GM18861 (cell line): Measurements from ENCODE around the gene PRR12.
"Not testable (repeated sequence)": the region's sequence is repeated elsewhere in the genome, so short reads cannot be mapped to it uniquely, and the experiment has no call there.

ENCODE experiments used
- ATAC-seq: cut with Tn5 transposase; IDR thresholded peaks from one replicate; pipeline ENCODE4 v1.9.1; 2021; ENCODE audit not compliant: unreplicated experiment

Gene PRR12

DNA sequence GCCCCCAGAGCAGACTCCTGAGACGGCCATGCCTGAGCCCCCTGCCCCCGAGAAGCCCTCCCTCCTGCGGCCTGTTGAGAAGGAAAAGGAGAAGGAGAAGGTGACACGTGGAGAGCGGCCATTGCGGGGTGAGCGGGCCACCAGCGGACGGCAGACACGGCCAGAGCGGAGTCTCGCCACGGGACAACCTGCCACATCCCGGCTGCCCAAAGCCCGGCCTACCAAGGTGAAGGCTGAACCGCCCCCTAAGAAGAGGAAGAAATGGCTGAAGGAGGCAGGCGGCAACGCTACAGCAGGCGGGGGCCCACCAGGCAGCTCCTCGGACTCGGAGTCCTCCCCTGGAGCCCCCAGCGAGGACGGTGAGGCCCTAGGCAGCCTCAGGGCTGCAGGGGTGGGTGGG lies 24.9 kb downstream of the PRR12 start:
- ATAC-seq = no peak

DNA sequence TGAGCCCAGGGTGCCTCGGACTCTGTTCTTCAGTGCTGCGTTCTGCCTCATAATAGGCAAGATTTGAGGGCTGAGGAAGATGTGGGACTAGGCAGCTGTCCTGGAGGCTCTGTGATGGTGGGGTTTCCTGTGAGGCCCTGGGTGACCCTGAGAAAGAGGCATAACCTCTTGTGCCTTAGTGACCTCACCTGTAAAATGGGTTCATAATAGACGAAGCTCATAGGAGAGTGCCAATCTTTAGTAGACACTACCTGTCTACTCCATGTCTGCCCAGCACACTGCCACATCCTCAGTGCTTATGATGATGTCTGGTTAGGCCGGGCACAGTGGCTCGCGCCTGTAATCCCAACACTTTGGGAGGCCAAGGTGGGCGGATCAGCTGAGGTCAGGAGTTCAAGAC lies 25.6 kb downstream of the PRR12 start:
- ATAC-seq = no peak

- ATAC-seq = no peak
These were observed 26.0 kb downstream of the PRR12 start for GRCh38 chr19:49616945-49617344.

- not testable (repeated sequence) for ATAC-seq
These were observed 26.9 kb downstream of the PRR12 start for GRCh38 chr19:49617860-49618259.

GRCh38 chr19:49624967-49625910 lies 34.3 kb downstream of the PRR12 start:
- no peak for ATAC-seq

- no peak for ATAC-seq
These were observed 35.2 kb downstream of the PRR12 start for GRCh38 chr19:49626226-49626625.

GRCh38 chr19:49629659-49630058 lies 38.7 kb downstream of the PRR12 start:
- ATAC-seq = no peak

DNA sequence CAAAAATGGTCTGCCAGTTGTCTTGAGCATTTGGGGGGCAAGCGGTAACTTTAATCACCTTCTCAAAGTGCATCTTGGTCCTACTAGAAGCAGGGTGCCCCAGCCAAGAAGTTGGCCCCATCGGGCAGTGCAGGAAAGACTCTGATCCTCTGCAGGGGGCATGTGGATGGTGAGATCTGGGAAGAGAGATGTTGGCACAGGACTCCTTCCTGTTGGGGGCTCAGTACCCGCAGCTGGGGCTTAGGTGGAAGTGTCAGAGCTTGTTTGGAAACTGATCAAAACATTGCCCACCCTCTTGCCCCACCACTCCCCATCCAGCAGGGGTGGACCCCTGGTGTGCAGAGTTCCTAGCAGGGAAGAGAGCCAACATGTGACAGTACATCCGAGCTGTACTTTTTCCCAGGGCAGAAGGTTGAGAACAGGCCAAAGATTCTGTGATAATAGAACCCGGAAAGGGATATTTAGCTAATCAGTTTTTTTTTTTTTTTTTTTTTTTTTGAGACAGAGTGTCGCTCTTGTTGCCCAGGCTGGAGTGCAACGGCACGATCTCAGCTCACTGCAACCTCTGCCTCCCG lies 40.1 kb downstream of the PRR12 start:
- no peak for ATAC-seq

DNA sequence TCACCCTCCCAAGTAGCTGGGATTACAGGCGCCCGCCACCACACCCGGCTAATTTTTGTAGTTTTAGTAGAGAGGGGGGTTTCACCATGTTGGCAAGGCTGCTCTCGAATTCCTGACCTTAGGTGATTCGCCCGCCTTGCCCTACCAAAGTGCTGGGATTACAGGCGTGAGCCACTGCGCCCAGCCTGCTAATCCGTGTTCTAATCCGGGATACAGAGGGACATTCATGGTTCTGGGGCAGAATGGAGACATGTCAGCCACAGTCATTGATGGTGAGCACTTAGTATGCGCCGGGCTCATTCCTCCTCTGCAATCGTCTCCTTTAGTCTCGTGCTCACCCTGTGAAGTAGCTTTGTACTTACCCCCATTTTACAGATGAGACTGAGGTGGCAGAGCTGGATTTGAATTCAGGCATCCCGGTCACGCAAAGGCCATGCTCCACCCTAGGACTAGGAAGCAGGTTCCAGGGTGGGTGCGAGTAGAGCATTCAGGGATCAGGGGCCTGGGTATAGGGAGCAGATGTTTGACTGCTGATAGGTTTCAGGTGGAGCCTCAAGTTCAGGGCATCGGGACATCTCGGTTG lies 40.7 kb downstream of the PRR12 start:
- ATAC-seq = no peak

- ATAC-seq = no peak
These were observed 41.6 kb downstream of the PRR12 start for GRCh38 chr19:49632576-49632975.

GRCh38 chr19:49633273-49633672 lies 42.3 kb downstream of the PRR12 start:
- ATAC-seq = not testable (repeated sequence)

- no peak for ATAC-seq
These were observed 44.7 kb downstream of the PRR12 start for GRCh38 chr19:49635530-49636232.

DNA sequence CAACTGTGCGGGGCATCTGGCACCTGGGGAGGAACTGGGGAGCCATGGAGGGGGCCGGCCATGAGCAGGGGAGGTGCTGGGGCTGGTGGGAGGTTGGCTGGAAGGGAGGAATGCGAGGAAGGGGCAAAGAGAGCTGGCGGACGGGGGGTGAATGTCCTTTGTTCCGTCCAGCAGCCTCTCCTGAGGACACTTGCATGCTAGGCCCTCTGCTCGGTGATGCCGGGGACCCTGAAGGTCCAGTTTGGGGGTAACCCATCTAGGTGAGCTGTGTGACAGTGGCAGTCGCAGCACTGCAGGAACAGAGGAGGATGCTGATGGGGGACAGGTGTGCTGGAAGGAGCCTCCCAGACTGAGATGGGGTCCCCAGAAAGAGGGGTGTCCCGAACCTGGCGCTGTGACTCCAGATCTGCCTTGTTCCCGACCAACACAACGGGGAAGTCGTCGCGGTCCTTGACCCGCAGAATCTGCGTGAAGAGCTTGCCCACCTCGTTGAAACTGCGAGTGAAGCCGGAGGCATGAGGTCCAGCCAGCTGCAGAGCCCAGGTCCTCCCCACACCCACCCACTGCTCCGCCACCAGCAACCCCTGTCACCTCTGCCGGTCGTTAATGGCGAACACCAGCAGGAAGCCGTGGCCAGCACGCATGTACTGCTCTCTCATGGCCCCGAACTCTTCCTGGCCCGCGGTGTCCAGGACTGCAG lies 45.4 kb downstream of the PRR12 start:
- ATAC-seq = no peak

- no peak for ATAC-seq
These were observed 47.1 kb downstream of the PRR12 start for GRCh38 chr19:49637821-49638738.

GRCh38 chr19:49639401-49640112 lies 48.6 kb downstream of the PRR12 start:
- ATAC-seq = no peak

DNA sequence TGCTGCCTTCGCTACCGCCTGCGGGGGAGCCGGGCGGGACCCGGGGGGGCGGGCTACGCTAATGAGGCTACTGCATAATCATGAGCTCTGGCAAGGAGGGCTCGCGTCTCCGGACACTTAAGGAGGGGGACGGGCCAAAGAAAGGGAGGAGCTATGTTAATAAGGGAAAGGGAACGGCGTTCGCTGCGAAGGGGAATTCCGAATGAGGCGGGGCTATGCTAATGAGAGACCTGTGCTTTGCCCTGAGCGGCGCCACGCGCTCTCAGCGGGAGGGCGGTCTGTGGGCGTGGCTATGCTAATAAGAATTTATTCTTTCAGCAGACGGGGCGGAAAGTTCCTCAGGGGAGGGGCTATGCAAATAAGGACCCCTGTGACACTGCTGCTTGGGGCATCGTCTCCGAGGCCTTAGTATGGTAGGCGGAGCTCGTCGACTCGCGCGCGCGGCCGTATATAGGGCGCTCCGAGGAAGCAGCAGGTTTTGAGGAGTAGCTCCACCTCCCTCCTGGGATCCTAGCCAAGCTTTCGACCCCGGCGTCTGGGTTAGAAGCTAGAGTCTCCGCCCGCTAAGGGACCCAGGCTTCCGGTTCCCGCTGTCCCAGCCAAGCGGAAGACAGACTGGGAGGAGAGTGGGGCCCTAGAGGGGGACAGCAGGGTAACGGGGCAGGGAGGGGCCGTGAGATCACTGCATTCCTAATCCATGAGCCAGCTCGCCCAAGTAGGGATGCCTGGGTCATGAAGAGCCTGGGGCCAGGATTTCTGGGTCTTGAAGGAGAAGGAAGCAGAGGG lies 49.3 kb downstream of the PRR12 start, which contains the start of gene RRAS:
RRAS (minus strand) TSS at position 31 of the 786 bp plus-strand sequence. CDS start 45 bp downstream, outside the sequence.
- ATAC-seq = peak; percentile 49

GRCh38 chr19:49641688-49642491 lies 50.9 kb downstream of the PRR12 start, which contains the start of gene SCAF1:
Gene SCAF1 (plus strand): TSS chr19:49642209. CDS start chr19:49645027, 2,818 bp downstream.
- peak; percentile 50 for ATAC-seq
